H1 (cell line): ENCODE data around the gene SEC16A. TPM values are rescaled to one million over a fixed set of nuclear protein-coding genes. Genes with fewer than 3 reads are reported as not detected.

Experiments used
- ASH2L ChIP-seq: fragments of 200-600, 300-600 bp; sonication (generic); IDR thresholded peaks from one replicate; pipeline ENCODE4 v1.7.1; 2017; ENCODE audit warnings: low read length
- BCL11A ChIP-seq, 2 experiments: IDR thresholded peaks; one replicate each; pipeline ENCODE4 v1.6.1; 2011; ENCODE audit warnings: low read depth in 2 of 2, low read length in 2 of 2, mild to moderate bottlenecking in 2 of 2
- CHD1 ChIP-seq: IDR thresholded peaks from 2 replicates; pipeline ENCODE4 v1.6.1; 2012; ENCODE audit warnings: low read depth, low read length, improper control_type of control experiment
- CHD2 ChIP-seq: IDR thresholded peaks from 2 replicates; pipeline ENCODE4 v1.6.1; 2012; ENCODE audit warnings: low read length, improper control_type of control experiment
- CTBP2 ChIP-seq: IDR thresholded peaks from 2 replicates; pipeline ENCODE4 v1.7.0; 2011; ENCODE audit warnings: borderline replicate concordance, mild to moderate bottlenecking, moderate library complexity, mixed read lengths, low read length; ENCODE audit not compliant: insufficient read depth, insufficient read length
- EGR1 ChIP-seq: IDR thresholded peaks from 2 replicates; pipeline ENCODE4 v1.6.1; 2011; ENCODE audit warnings: low read depth, low read length, borderline replicate concordance
- EZH2 ChIP-seq: fragments of 200-600 bp; sonication (generic); IDR thresholded peaks from 2 replicates; pipeline ENCODE4 v1.7.1; 2012; ENCODE audit warnings: low read depth, mild to moderate bottlenecking, moderate library complexity, low read length, inconsistent platforms; ENCODE audit not compliant: severe bottlenecking
- NANOG ChIP-seq: IDR thresholded peaks from 2 replicates; pipeline ENCODE4 v1.6.1; 2011; ENCODE audit warnings: low read length, low read depth, mild to moderate bottlenecking, inconsistent platforms; ENCODE audit not compliant: insufficient read depth, poor library complexity, severe bottlenecking
- NRF1 ChIP-seq: IDR thresholded peaks from 2 replicates; pipeline ENCODE4 v1.6.1; 2011; ENCODE audit warnings: mild to moderate bottlenecking, low read depth, low read length, improper control_type of control experiment
- PHF8 ChIP-seq: fragments of 200-600 bp; sonication (generic); conservative IDR thresholded peaks from 2 replicates; pipeline ENCODE4 v1.7.1; 2012; ENCODE audit warnings: low read depth, mild to moderate bottlenecking, inconsistent platforms, low read length, moderate library complexity
- POU5F1 ChIP-seq: IDR thresholded peaks from 2 replicates; pipeline ENCODE4 v1.6.1; 2011; ENCODE audit warnings: low read depth, mild to moderate bottlenecking, low read length, moderate library complexity
- RNF2 ChIP-seq: fragments of 200-900, 300-1000 bp; sonication (generic); IDR thresholded peaks from 2 replicates; pipeline ENCODE4 v1.7.1; 2016; ENCODE audit warnings: borderline replicate concordance, low read depth, mild to moderate bottlenecking, antibody characterized with exemption, low read length; ENCODE audit not compliant: poor library complexity, severe bottlenecking; ENCODE audit errors: missing control alignments
- SIRT6 ChIP-seq: IDR thresholded peaks from one replicate; pipeline ENCODE4 v1.7.1; 2012; ENCODE audit warnings: low read length, inconsistent platforms
- SP2 ChIP-seq: IDR thresholded peaks from 2 replicates; pipeline ENCODE4 v1.6.1; 2012; ENCODE audit warnings: mild to moderate bottlenecking, low read length, inconsistent platforms
- SP4 ChIP-seq: IDR thresholded peaks from 2 replicates; pipeline ENCODE4 v1.6.1; 2012; ENCODE audit warnings: low read length, inconsistent platforms
- TBP ChIP-seq: IDR thresholded peaks from 2 replicates; pipeline ENCODE4 v1.6.1; 2011; ENCODE audit warnings: low read depth, low read length, improper control_type of control experiment
- YY1 ChIP-seq: IDR thresholded peaks from 2 replicates; pipeline ENCODE4 v1.6.1; 2011; ENCODE audit warnings: low read depth, mild to moderate bottlenecking, low read length
- ZNF274 ChIP-seq: IDR thresholded peaks from 2 replicates; pipeline ENCODE4 v1.7.0; 2012; ENCODE audit warnings: low read length, borderline replicate concordance; ENCODE audit errors: extremely low read depth
- polyA plus RNA-seq, 7 experiments: library from polyadenylated mRNA; depleted of rRNA in 3 of 7; stranded (reverse) in 5 of 7; unstranded in 2 of 7; fragments of >200 nt in 5 of 7; fragments of 200-250 nt in 2 of 7; gene quantifications; 1 replicate in 5 of 7; 2 replicates in 1 of 7; 4 replicates in 1 of 7; pipeline versions ENCODE4 v1.2.1 to v1.2.3, GENCODE V29; 2011 to 2013; ENCODE audit warnings: missing spikeins in 2 of 7, mixed read lengths in 2 of 7
- total RNA-seq: library from RNA; stranded (reverse); fragmentation: NEBNext Ultra II Directional; extraction: Animal tissue kit (Norgen Biotek cat#: 25700); gene quantifications from 2 replicates; pipeline ENCODE4 v1.2.1, GENCODE V29; 2021
- TF ChIP-seq, protein P1 (sequence below): IDR thresholded peaks from 2 replicates; pipeline ENCODE4 v1.6.1; 2012; ENCODE audit warnings: low read length, inconsistent platforms
- TF ChIP-seq, protein P2 (sequence below), 3 experiments: IDR thresholded peaks; 1 replicate in 2 of 3; 2 replicates in 1 of 3; pipeline versions ENCODE4 v1.5.1 to v1.6.1; 2011; ENCODE audit warnings: low read length in 3 of 3, mild to moderate bottlenecking in 3 of 3, inconsistent platforms in 2 of 3, low read depth in 1 of 3, moderate library complexity in 1 of 3; ENCODE audit not compliant: insufficient read depth in 1 of 3; ENCODE audit errors: control extremely low read depth in 1 of 3

The SEC16A gene
- total and polyA plus RNA-seq, 2 of the 8 experiments (the other 6 are each of a cell fraction or from before 2014, with no cell fraction given), result 21.6 to 49.0 TPM

DNA sequence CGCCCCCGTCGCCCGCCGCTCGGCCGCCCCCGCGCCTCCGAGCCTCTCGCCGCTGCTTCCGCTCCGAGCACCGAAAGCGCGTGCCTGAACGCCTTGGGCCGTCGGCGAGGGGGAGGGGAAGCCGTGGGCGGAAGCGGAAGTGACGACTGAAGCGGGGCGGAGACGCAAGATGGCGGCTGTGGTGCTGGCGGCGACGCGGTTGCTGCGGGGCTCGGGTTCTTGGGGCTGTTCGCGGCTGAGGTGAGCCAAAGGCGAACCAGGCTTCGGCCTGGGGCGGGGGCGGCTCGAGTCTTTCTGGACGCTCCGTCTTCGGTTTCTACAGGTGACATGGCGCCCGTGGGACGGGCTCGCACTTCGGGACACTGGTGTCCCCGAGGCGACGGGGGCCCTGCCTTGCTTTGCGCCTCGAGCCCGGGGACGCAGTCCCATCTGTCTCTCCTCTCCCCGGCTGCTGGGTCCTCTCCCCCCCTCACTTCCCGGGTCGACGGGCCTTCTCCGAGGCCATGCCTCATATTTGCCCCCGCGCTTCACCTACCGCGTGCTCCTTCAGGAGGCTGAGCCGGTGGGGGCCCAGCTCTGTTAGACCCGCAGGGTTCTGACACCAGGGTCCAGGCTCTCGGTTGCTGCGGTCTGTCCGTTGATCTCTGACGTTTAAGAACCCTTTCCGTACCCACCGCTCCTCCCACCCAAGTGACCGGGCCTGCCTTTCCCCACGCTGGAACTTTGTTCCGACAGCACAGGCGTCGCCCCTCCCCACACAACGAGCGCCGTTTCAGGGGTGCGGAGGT, 72.1 kb downstream of the SEC16A start, which contains the start of the genes ENTR1 and PMPCA (continued):
- TF ChIP-seq YY1, result peak; percentile 98
- TF ChIP-seq TBP, result peak; percentile 86
- TF ChIP-seq POU5F1, result no peak
- TF ChIP-seq, protein P1, sequence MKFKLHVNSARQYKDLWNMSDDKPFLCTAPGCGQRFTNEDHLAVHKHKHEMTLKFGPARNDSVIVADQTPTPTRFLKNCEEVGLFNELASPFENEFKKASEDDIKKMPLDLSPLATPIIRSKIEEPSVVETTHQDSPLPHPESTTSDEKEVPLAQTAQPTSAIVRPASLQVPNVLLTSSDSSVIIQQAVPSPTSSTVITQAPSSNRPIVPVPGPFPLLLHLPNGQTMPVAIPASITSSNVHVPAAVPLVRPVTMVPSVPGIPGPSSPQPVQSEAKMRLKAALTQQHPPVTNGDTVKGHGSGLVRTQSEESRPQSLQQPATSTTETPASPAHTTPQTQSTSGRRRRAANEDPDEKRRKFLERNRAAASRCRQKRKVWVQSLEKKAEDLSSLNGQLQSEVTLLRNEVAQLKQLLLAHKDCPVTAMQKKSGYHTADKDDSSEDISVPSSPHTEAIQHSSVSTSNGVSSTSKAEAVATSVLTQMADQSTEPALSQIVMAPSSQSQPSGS, result no peak
- TF ChIP-seq, protein P2, sequence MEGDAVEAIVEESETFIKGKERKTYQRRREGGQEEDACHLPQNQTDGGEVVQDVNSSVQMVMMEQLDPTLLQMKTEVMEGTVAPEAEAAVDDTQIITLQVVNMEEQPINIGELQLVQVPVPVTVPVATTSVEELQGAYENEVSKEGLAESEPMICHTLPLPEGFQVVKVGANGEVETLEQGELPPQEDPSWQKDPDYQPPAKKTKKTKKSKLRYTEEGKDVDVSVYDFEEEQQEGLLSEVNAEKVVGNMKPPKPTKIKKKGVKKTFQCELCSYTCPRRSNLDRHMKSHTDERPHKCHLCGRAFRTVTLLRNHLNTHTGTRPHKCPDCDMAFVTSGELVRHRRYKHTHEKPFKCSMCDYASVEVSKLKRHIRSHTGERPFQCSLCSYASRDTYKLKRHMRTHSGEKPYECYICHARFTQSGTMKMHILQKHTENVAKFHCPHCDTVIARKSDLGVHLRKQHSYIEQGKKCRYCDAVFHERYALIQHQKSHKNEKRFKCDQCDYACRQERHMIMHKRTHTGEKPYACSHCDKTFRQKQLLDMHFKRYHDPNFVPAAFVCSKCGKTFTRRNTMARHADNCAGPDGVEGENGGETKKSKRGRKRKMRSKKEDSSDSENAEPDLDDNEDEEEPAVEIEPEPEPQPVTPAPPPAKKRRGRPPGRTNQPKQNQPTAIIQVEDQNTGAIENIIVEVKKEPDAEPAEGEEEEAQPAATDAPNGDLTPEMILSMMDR (IDR thresholded peaks at IDR 0.05; ENCODE audit: control extremely low read depth in 1 of 3, insufficient read depth in 1 of 3, low read depth in 1 of 3, low read length in 3 of 3), result no peak
- TF ChIP-seq EGR1, result peak; percentile 92
- TF ChIP-seq ZNF274, result no peak
- TF ChIP-seq PHF8, result peak; percentile 92
- TF ChIP-seq CTBP2, result no peak
- TF ChIP-seq NRF1, result no peak
- TF ChIP-seq CHD1, result no peak
- no peak for TF ChIP-seq SP4
- no peak for TF ChIP-seq SP2
- TF ChIP-seq SIRT6, result no peak
- TF ChIP-seq EZH2, result no peak
- peak; percentile 81 for TF ChIP-seq ASH2L
- no peak for TF ChIP-seq BCL11A (IDR thresholded peaks at IDR 0.05; ENCODE audit: low read depth in 2 of 2, low read length in 2 of 2)
- 0 out of 2 replicates have a peak, but pooled peaks have one; percentile 25 for TF ChIP-seq CHD2
- no peak for TF ChIP-seq RNF2
- no peak for TF ChIP-seq NANOG
